HUES64 (cell line): ENCODE measurements around the gene PDGFD.

Source experiments
- H3K27ac ChIP-seq: 2 replicates; pipeline ENCODE4 v1.7.0; 2013; ENCODE audit warnings: low read depth, low read length, inconsistent platforms
- H3K27me3 ChIP-seq: 2 replicates; pipeline ENCODE4 v1.6.1; 2013; ENCODE audit warnings: mild to moderate bottlenecking, low read length; ENCODE audit not compliant: insufficient read depth
- H3K36me3 ChIP-seq: 2 replicates; pipeline ENCODE4 v1.6.1; 2013; ENCODE audit warnings: mild to moderate bottlenecking, low read length; ENCODE audit not compliant: insufficient read depth
- H3K4me1 ChIP-seq: 2 replicates; pipeline ENCODE4 v1.6.1; 2013; ENCODE audit warnings: mild to moderate bottlenecking, low read length, moderate library complexity; ENCODE audit not compliant: insufficient read depth
- H3K4me3 ChIP-seq: 2 replicates; pipeline ENCODE4 v1.5.1; 2013; ENCODE audit warnings: mild to moderate bottlenecking, low read length, moderate library complexity
- H3K9ac ChIP-seq: 2 replicates; pipeline ENCODE4 v1.6.1; 2013; ENCODE audit warnings: mild to moderate bottlenecking, low read depth, low read length
- H3K9me3 ChIP-seq: 2 replicates; pipeline ENCODE4 v1.6.1; 2013; ENCODE audit warnings: low read depth, low read length; ENCODE audit not compliant: insufficient read depth
- WGBS: fragments of 150-250, 120-280 bp; methylation state at CpG from one replicate; pipeline ENCODE4 v1.1.7; 2013; ENCODE audit warnings: missing lambda C conversion rate; 5-methylcytosine and 5-hydroxymethylcytosine counted together

Gene PDGFD

GRCh38 chr11:103883856-103884255, 280.1 kb downstream of the PDGFD start:
- Histone ChIP-seq H3K27ac (no peak overlapping the region), H3K4me1 (no peaks in the 10 kb centered on the region), H3K36me3 (no peaks in the 10 kb centered on the region), H3K4me3 (no peak overlapping the region), H3K27me3 (no peaks in the 10 kb centered on the region), H3K9me3 (no peaks in the 10 kb centered on the region), H3K9ac (no peak overlapping the region)
- 94% methylated on average over 1 of the region's 1 CpG for WGBS

- no peaks in the 10 kb centered on the region for H3K36me3 ChIP-seq
- H3K9ac ChIP-seq, result no peak overlapping the region
- no peak overlapping the region for H3K4me3 ChIP-seq
- H3K4me1 ChIP-seq, result no peaks in the 10 kb centered on the region
- no peaks in the 10 kb centered on the region for H3K9me3 ChIP-seq
- no peaks in the 10 kb centered on the region for H3K27me3 ChIP-seq
- 91% methylated on average over 2 of the region's 2 CpGs for WGBS
- no peak overlapping the region for H3K27ac ChIP-seq
These were observed 280.7 kb downstream of the PDGFD start for GRCh38 chr11:103883291-103883690.

GRCh38 chr11:103881584-103881983, 282.4 kb downstream of the PDGFD start:
- 100% methylated on average over 1 of the region's 1 CpG for WGBS
- Histone ChIP-seq H3K27ac (no peak overlapping the region), H3K9me3 (no peaks in the 10 kb centered on the region), H3K4me1 (no peaks in the 10 kb centered on the region), H3K27me3 (no peaks in the 10 kb centered on the region), H3K9ac (no peak overlapping the region), H3K4me3 (no peak overlapping the region), H3K36me3 (no peaks in the 10 kb centered on the region)

- H3K4me1 ChIP-seq, result no peaks in the 10 kb centered on the region
- no peak overlapping the region for H3K9ac ChIP-seq
- 91% methylated on average over 4 of the region's 4 CpGs for WGBS
- H3K36me3 ChIP-seq, result no peaks in the 10 kb centered on the region
- H3K4me3 ChIP-seq, result no peak overlapping the region
- no peak overlapping the region for H3K27ac ChIP-seq
- H3K27me3 ChIP-seq, result no peaks in the 10 kb centered on the region
- H3K9me3 ChIP-seq, result no peaks in the 10 kb centered on the region
These were observed 283.0 kb downstream of the PDGFD start for GRCh38 chr11:103880968-103881367.

GRCh38 chr11:103878646-103879045, 285.3 kb downstream of the PDGFD start:
- Histone ChIP-seq H3K27me3 (no peaks in the 10 kb centered on the region), H3K27ac (no peak overlapping the region), H3K9ac (no peak overlapping the region), H3K9me3 (no peaks in the 10 kb centered on the region), H3K4me3 (no peak overlapping the region), H3K4me1 (no peaks in the 10 kb centered on the region), H3K36me3 (no peaks in the 10 kb centered on the region)

GRCh38 chr11:103877221-103877620, 286.7 kb downstream of the PDGFD start:
- no peak overlapping the region for H3K27ac ChIP-seq
- no peak overlapping the region for H3K4me3 ChIP-seq
- H3K4me1 ChIP-seq, result no peaks in the 10 kb centered on the region
- no peak overlapping the region for H3K9ac ChIP-seq
- H3K36me3 ChIP-seq, result no peaks in the 10 kb centered on the region
- no peaks in the 10 kb centered on the region for H3K27me3 ChIP-seq
- H3K9me3 ChIP-seq, result no peaks in the 10 kb centered on the region

GRCh38 chr11:103875855-103876510, 288.0 kb downstream of the PDGFD start:
- Histone ChIP-seq H3K27ac (no peak overlapping the region), H3K9me3 (no peaks in the 10 kb centered on the region), H3K4me1 (no peaks in the 10 kb centered on the region), H3K36me3 (no peaks in the 10 kb centered on the region), H3K9ac (no peak overlapping the region), H3K27me3 (no peaks in the 10 kb centered on the region), H3K4me3 (no peak overlapping the region)
- WGBS, result 95% methylated on average over 2 of the region's 2 CpGs

- H3K4me1 ChIP-seq, result no peaks in the 10 kb centered on the region
- no peak overlapping the region for H3K9ac ChIP-seq
- WGBS, result 92% methylated on average over 2 of the region's 3 CpGs
- H3K36me3 ChIP-seq, result no peaks in the 10 kb centered on the region
- H3K4me3 ChIP-seq, result no peak overlapping the region
- no peak overlapping the region for H3K27ac ChIP-seq
- H3K9me3 ChIP-seq, result no peaks in the 10 kb centered on the region
- no peaks in the 10 kb centered on the region for H3K27me3 ChIP-seq
These were observed 291.2 kb downstream of the PDGFD start for GRCh38 chr11:103872748-103873147.

GRCh38 chr11:103871923-103872551, 291.9 kb downstream of the PDGFD start:
- Histone ChIP-seq H3K36me3 (no peaks in the 10 kb centered on the region), H3K27ac (no peak overlapping the region), H3K27me3 (no peaks in the 10 kb centered on the region), H3K4me1 (no peaks in the 10 kb centered on the region), H3K9me3 (no peaks in the 10 kb centered on the region), H3K4me3 (no peak overlapping the region), H3K9ac (no peak overlapping the region)
- WGBS, result 94% methylated on average over 5 of the region's 6 CpGs

GRCh38 chr11:103870821-103871309, 293.1 kb downstream of the PDGFD start:
- Histone ChIP-seq H3K36me3 (no peaks in the 10 kb centered on the region), H3K4me1 (no peaks in the 10 kb centered on the region), H3K9ac (no peak overlapping the region), H3K9me3 (no peaks in the 10 kb centered on the region), H3K27me3 (no peaks in the 10 kb centered on the region), H3K4me3 (no peak overlapping the region), H3K27ac (no peak overlapping the region)
- 96% methylated on average over 7 of the region's 7 CpGs for WGBS

- no peaks in the 10 kb centered on the region for H3K9me3 ChIP-seq
- no peak overlapping the region for H3K4me3 ChIP-seq
- no peak overlapping the region for H3K9ac ChIP-seq
- no peaks in the 10 kb centered on the region for H3K27me3 ChIP-seq
- 99% methylated on average over 3 of the region's 4 CpGs for WGBS
- H3K27ac ChIP-seq, result no peak overlapping the region
- H3K36me3 ChIP-seq, result no peaks in the 10 kb centered on the region
- H3K4me1 ChIP-seq, result no peaks in the 10 kb centered on the region; the same call in 1 of the 2 replicates
These were observed 296.5 kb downstream of the PDGFD start for GRCh38 chr11:103867481-103867880.
